ENCODE measurements around the gene GTF2F1. TPM values are rescaled to one million over a fixed set of nuclear protein-coding genes. Genes with fewer than 3 reads are reported as not detected.
"Not testable (repeated sequence)": the region's sequence is repeated elsewhere in the genome, so short reads cannot be mapped to it uniquely, and the experiment has no call there.

Gene GTF2F1, protein sequence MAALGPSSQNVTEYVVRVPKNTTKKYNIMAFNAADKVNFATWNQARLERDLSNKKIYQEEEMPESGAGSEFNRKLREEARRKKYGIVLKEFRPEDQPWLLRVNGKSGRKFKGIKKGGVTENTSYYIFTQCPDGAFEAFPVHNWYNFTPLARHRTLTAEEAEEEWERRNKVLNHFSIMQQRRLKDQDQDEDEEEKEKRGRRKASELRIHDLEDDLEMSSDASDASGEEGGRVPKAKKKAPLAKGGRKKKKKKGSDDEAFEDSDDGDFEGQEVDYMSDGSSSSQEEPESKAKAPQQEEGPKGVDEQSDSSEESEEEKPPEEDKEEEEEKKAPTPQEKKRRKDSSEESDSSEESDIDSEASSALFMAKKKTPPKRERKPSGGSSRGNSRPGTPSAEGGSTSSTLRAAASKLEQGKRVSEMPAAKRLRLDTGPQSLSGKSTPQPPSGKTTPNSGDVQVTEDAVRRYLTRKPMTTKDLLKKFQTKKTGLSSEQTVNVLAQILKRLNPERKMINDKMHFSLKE
- 24.4 TPM for total RNA-seq
- 53.2 TPM for polyA plus RNA-seq

DNA sequence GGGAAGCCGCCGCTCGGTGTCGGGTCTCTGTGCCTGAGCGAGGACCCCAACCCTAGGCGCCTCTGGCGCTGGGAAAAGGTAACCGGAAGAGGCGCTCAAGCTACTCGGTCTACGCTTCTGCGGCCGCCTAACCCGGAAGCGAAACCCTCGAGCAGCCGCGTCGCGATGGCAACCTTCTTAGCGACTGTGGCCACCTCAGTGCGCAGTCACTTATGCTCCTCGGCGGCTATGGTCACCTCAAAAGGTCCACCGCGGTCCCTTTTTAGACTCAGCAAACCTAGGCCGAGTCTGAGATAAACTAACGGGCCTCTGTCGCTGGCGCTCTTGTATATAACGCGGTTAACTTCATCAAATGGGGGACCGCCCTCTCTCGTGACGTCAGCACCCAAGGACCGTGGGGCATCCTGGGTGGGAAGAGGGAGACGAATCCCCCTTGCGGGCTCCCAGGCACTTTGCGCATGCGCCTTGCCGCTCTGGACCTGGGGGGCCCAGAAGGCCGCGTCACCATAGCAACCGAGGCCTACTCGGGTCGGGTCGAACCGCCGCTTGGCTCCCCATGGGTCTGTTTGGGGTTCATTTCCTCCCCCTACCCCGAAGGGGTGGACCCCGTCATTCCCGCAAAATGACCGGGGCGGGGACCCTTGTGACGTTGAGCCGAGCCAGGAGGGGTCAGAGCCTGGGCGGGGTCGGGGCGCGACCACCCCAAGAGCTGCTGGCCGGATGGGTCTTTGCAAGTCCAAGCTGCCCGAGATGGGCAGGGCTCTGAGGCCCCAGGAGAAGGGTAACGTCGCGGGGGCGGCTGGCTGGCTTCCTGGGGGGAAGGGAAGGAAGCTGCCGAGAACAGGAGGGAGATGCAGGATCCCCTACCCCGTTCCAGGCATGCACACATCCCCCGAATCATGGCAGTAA, at the start of gene GTF2F1:
TSS of gene GTF2F1 (minus strand) at position 91 of the 909 bp plus-strand sequence. CDS start 169 bp downstream, outside the sequence.
- H3K4me1 ChIP-seq (ENCODE audit: insufficient read depth), result no peaks in the 10 kb centered on the region
- WGBS, result under 1% methylated on average over 69 of the region's 69 CpGs
- peak; percentile 98 for DNase-seq (ENCODE audit: extremely low spot score)
- H3K27ac ChIP-seq (ENCODE audit: low read depth), result peak within 1 kb of the TSS; percentile 94
- H3K4me3 ChIP-seq (ENCODE audit: low read depth, low read length), result peak within 1 kb of the TSS; percentile 73
- H3K36me3 ChIP-seq (ENCODE audit: insufficient read depth), result no peaks in the 10 kb centered on the region

DNA sequence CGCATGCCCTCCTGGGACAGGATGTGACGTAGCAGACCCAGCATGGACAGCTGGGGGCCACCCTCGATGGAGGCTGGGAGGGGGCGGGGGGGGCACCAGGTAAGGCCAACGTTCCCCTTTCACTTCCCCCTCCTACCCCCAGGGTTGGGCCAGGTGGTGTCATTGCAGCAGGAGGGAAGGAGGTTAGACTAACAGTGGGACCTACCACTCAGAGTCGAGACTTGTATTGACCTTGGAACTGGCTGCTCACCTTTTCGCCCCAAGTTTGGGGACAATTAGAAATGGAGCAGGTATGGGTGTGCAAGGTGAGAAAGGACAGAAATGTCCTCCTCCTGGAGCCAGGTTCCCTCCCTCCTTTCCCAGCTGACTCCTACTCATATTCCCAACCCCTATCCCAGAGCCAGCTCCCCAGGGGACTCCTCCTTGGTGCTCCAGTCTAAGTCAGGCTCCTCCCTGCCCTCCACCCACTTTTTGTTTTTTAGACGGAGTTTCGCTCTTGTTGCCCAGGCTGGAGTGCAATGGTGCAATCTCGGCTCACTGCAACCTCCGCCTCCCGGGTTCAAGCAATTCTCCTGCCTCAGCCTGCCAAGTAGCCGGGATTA, 49.2 kb upstream of the GTF2F1 start:
- peaks cover 2% of the 10 kb centered on the region for H3K36me3 ChIP-seq (ENCODE audit: insufficient read depth)
- H3K27ac ChIP-seq (ENCODE audit: low read depth), result no peak overlapping the region
- WGBS, result 80% methylated on average over 13 of the region's 13 CpGs
- no peak overlapping the region for H3K4me3 ChIP-seq (ENCODE audit: low read depth, low read length)
- DNase-seq (ENCODE audit: extremely low spot score), result no peak
- H3K4me1 ChIP-seq (ENCODE audit: insufficient read depth), result no peaks in the 10 kb centered on the region

DNA sequence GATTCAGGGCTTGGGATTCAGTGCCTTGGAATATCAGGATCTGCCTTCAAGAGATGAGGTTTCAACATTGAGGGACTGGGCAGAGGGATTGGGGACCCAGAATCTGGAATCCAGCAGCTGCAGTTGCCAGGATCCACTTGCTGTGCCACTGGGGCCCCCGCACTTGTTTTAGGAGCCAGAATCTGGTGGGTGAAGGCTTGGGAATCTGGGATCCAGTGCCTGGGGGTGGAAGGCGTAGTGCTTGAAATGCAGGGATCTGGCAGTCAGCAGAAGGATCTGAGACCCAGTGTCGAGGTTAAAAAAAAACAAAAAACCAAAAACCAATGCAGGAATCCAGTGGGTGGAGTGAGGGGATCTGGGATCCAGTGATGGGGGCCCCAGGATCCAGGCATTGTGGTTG, 47.9 kb upstream of the GTF2F1 start:
- no peak for DNase-seq (ENCODE audit: extremely low spot score)
- no peak overlapping the region for H3K27ac ChIP-seq (ENCODE audit: low read depth)
- no peak overlapping the region for H3K4me3 ChIP-seq (ENCODE audit: low read depth, low read length)
- WGBS, result 88% methylated on average over 3 of the region's 3 CpGs
- H3K36me3 ChIP-seq (ENCODE audit: insufficient read depth), result no peaks in the 10 kb centered on the region
- H3K4me1 ChIP-seq (ENCODE audit: insufficient read depth), result no peaks in the 10 kb centered on the region

DNA sequence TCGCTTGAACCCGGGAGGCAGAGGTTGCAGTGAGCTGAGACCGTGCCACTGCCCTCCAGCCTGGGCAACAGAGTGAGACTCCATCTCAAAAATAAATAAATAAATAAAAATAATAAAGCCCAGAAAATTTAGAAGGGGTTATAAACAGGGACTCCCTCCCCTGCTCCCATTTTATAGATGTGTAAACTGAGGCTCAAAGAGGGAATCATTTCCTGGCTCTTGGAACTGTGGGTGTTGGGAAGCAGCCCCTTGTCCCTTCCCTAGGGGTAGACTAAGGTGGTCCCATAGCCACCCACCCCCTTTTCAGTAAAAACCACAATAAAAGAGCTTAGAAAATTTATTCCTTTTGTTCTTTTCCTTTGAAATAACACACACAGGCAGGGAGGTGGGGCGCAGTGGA, 46.8 kb upstream of the GTF2F1 start:
- DNase-seq (ENCODE audit: extremely low spot score), result no peak
- Histone ChIP-seq H3K4me1 (ENCODE audit: insufficient read depth) (no peaks in the 10 kb centered on the region), H3K36me3 (ENCODE audit: insufficient read depth) (no peaks in the 10 kb centered on the region), H3K4me3 (ENCODE audit: low read depth, low read length) (no peak overlapping the region), H3K27ac (ENCODE audit: low read depth) (no peak overlapping the region)
- WGBS, result 94% methylated on average over 4 of the region's 4 CpGs

DNA sequence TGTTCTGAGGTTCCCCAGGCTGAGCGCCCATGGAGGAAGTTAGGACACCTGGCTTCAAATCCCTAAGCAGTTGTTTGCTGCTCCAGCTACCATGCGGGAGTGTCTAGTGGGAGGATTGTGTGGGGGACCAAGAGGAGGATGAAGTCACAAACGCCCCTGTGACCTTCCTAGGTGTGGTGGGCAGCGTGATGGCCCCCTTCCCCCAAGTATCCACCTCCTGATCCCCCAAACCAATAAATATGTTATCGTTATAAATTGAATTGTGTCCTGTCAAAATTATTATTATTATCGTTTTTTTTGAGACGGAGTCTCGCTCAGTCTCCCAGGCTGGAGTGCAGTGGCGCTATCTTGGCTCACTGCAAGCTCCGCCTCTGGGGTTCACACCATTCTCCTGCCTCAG, 40.7 kb upstream of the GTF2F1 start, which contains the start of gene SLC25A41:
TSS of gene SLC25A41 (minus strand) at position 101 of the 400 bp plus-strand sequence. CDS start at position 31, 70 bp downstream.
- WGBS, result 92% methylated on average over 10 of the region's 10 CpGs
- no peak within 1 kb of the TSS for H3K4me3 ChIP-seq (ENCODE audit: low read depth, low read length)
- no peaks in the 10 kb centered on the region for H3K36me3 ChIP-seq (ENCODE audit: insufficient read depth)
- DNase-seq (ENCODE audit: extremely low spot score), result no peak
- H3K27ac ChIP-seq (ENCODE audit: low read depth), result no peak within 1 kb of the TSS
- H3K4me1 ChIP-seq (ENCODE audit: insufficient read depth), result no peaks in the 10 kb centered on the region

DNA sequence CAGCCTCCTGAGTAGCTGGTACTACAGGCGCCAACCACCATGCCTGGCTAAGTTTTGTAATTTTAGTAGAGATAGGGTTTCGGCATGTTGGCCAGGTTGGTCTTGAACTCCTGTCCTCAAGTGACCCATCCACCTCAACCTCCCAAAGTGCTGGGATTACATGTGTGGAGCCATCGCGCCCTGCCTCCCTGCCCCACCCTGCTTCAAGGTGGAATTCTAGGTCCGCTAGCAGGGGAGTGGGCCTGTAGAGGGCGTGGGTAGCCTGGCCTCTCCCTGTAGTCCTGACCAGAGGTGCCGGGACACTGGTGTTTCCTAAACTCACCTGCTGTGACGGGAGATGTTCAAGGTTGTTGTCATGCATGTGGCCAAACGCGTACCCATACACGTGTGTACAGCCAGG, 40.2 kb upstream of the GTF2F1 start:
- 82% methylated on average over 11 of the region's 11 CpGs for WGBS
- Histone ChIP-seq H3K4me3 (ENCODE audit: low read depth, low read length) (no peak overlapping the region), H3K36me3 (ENCODE audit: insufficient read depth) (no peaks in the 10 kb centered on the region), H3K27ac (ENCODE audit: low read depth) (no peak overlapping the region), H3K4me1 (ENCODE audit: insufficient read depth) (no peaks in the 10 kb centered on the region)
- DNase-seq (ENCODE audit: extremely low spot score), result no peak

DNA sequence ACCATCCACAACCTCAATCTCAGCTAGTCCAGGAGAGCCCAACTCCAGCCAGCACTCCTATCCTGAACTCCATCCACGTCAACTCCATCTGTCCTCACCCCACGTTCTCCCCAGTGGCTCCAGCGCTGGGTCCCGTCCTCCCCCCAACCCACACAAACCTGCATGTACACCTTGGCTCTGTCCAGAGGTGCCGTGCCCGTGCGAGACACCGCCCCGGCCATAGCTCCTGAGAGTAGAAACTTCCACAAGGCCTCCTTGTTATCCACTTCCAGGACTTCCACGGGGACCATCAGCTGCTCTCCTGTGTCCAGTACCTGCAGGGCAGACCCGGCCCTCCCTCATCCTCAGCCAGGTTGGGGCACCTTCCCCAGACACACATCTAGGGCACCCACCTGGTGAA, 38.9 kb upstream of the GTF2F1 start:
- H3K27ac ChIP-seq (ENCODE audit: low read depth), result no peak overlapping the region
- WGBS, result 92% methylated on average over 11 of the region's 11 CpGs
- no peak for DNase-seq (ENCODE audit: extremely low spot score)
- no peak overlapping the region for H3K4me3 ChIP-seq (ENCODE audit: low read depth, low read length)
- no peaks in the 10 kb centered on the region for H3K36me3 ChIP-seq (ENCODE audit: insufficient read depth)
- H3K4me1 ChIP-seq (ENCODE audit: insufficient read depth), result no peaks in the 10 kb centered on the region

DNA sequence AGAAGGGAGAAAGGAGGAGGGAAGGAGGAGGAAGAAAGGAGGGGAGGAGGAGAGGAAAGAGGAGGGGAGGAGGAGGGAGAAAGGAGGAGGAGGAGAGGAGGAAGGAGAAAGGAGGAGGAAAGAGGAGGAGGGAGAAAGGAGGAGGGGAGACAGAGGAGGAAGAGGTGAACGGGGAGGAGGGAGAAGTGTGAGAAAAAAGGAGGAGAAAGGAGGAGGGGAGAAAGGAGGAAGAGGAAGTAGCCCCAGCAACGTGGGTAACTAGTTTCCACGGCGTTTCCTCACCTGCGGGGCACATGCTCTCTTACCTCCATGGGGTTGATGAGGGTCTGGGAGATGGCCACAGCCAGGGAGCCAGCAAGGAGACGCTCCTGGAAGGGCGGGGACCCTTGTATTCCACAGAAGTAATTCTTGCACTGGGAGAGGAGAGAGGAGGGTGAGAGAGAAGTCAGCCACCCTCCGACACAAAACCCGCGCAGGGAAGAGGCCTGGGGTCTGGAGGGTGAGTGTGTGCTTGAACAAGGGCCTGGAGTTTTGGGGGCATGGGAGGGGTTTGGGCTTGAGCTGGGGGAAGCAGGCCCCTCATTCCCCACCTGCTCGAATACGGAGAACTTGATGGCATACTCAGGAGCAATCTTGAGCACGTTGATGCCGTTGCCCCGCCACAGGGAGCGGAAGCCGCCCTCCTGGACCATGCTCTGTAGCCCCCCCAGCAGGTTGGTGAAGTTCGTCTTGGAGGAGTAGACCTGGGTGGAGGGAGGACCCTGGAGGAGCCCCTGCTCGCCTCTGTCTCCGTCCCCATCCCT, 36.7 kb upstream of the GTF2F1 start:
- Histone ChIP-seq H3K27ac (ENCODE audit: low read depth) (no peak overlapping the region), H3K4me1 (ENCODE audit: insufficient read depth) (no peaks in the 10 kb centered on the region), H3K36me3 (ENCODE audit: insufficient read depth) (no peaks in the 10 kb centered on the region), H3K4me3 (ENCODE audit: low read depth, low read length) (no peak overlapping the region)
- DNase-seq (ENCODE audit: extremely low spot score), result no peak
- WGBS, result 60% methylated on average over 20 of the region's 20 CpGs

DNA sequence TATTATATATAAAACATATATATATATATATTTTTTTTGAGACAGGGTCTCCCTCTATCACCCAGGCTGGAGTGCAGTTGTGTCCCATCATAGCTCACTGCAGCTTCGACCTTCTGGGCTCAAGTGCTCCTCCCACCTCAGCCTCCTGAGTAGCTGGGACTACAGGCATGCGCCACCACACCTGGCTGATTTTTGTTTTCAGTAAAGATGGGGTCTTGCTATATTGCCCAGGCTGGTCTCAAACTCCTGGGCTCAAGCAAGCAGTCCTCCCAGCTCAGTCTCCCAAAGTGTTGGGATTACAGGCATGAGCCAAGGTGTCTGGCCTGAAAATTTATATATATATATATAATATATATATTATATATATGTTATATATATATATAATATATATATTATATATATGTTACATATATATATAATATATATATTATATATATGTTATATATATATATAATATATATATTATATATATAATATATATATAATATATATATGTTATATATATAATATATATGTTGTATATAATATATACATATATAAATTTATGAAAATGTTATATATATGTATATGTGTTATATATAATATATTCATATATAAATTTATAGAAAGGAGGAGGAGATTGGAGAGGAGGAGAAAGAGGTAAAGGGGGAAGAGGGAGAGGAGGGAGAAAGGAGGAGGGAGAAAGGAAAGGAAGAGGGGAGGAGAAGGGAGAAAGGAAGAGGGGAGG, 35.9 kb upstream of the GTF2F1 start:
- not testable (repeated sequence) for H3K36me3 ChIP-seq (ENCODE audit: insufficient read depth); H3K27ac ChIP-seq (ENCODE audit: low read depth); H3K4me3 ChIP-seq (ENCODE audit: low read depth, low read length); H3K4me1 ChIP-seq (ENCODE audit: insufficient read depth); DNase-seq (ENCODE audit: extremely low spot score)
- 89% methylated on average over 2 of the region's 2 CpGs for WGBS

DNA sequence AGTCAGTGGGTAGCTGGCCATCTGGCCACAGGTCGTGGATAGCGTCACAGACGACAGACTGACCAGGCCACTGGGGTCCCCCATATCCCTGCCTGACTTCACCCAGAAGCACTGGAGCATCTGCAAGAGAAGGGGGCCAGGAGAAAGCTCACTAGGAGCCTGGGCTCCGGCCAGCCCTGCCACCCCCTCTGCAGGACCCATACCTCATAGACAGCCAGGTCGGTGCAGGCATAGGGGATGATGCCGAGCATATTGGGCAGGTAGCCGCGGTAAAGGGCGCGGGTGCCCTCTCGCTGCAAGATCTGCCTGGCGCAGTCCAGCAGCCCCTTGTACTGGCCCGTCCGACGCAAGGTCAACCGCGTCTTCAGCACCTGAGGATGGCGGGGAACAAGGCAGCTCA, 34.2 kb upstream of the GTF2F1 start:
- no peak for DNase-seq (ENCODE audit: extremely low spot score)
- Histone ChIP-seq H3K27ac (ENCODE audit: low read depth) (no peak overlapping the region), H3K4me1 (ENCODE audit: insufficient read depth) (no peaks in the 10 kb centered on the region), H3K4me3 (ENCODE audit: low read depth, low read length) (no peak overlapping the region), H3K36me3 (ENCODE audit: insufficient read depth) (no peaks in the 10 kb centered on the region)
- 94% methylated on average over 18 of the region's 18 CpGs for whole genome bisulfite sequencing

DNA sequence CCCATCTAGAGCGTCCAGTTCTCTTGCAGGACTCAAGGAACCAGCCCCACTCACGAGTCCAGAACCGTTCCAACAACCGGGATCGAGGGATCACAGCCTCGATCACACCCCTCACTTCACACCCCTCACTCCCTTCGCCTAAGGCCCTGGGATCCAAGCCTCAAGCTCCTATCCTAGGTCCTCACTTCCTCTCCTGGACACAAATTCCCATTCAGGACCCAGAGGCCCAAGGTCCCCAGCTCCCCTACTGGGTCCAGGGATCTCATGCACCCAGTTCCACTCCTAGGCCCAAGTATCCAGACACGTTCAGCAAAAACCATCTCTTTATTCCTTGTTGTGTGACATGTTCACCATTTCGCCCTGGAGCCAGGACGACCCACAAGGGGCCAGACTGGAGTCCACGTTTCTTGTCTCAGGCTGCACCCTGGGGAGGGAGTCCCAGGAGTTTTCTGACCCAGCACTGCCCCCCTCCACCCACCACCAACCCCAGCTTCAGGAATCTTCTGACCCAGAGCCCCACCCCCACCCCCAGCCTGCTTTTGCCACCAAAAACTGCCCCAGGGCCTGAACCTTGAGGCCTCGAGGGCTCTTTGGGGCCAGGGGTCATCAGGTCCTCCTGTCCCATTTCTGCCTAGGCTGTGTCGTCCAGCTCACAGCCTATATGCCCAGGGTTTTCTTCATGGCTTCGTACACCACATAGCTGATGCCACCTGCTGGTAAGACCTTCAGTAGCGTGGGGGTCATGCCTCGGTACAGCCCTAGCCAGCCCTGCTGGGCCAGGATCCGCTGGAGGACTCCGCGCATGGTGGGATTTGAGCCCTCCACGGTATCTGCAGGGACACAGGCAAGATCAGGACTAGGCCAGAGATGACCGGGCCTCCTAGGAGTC, 33.0 kb upstream of the GTF2F1 start:
- no peaks in the 10 kb centered on the region for H3K4me1 ChIP-seq (ENCODE audit: insufficient read depth)
- WGBS, result 91% methylated on average over 21 of the region's 21 CpGs
- no peaks in the 10 kb centered on the region for H3K36me3 ChIP-seq (ENCODE audit: insufficient read depth)
- H3K27ac ChIP-seq (ENCODE audit: low read depth), result peak overlapping the region; percentile 79
- no peak overlapping the region for H3K4me3 ChIP-seq (ENCODE audit: low read depth, low read length)
- no peak for DNase-seq (ENCODE audit: extremely low spot score)

All from urinary bladder (tissue), 4 donors.